ENCODE data around the gene LRP1.

LRP1 gene

GRCh38 chr12:57191410-57191809 lies 63.1 kb downstream of the LRP1 start:
- no peak overlapping the region for H3K27ac ChIP-seq
- TF ChIP-seq CTCF (conservative IDR thresholded peaks at IDR 0.05) (no peak), ZFX (IDR thresholded peaks at IDR 0.05) (no peak)

DNA sequence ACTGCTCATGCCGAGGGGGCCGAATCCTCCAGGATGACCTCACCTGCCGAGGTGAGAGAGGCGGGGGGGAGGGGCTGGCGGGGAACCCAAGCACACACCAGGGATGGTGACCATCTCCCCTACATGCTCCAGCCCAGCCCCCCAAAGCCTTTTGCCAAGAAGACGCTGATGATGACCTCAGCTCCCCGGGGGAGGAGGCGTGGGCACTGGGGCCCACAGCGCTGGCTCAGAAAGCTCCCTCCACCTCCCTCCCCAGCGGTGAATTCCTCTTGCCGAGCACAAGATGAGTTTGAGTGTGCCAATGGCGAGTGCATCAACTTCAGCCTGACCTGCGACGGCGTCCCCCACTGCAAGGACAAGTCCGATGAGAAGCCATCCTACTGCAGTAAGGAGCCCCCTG lies 64.6 kb downstream of the LRP1 start:
- TF ChIP-seq ZFX (IDR thresholded peaks at IDR 0.05) (no peak), CTCF (conservative IDR thresholded peaks at IDR 0.05) (no peak)
- H3K27ac ChIP-seq = no peak overlapping the region

- no peak overlapping the region for H3K27ac ChIP-seq
- TF ChIP-seq ZFX (IDR thresholded peaks at IDR 0.05) = no peak
- TF ChIP-seq CTCF (conservative IDR thresholded peaks at IDR 0.05) = no peak
Measured at GRCh38 chr12:57193706-57194245, 65.5 kb downstream of the LRP1 start.

- no peak for TF ChIP-seq ZFX (IDR thresholded peaks at IDR 0.05)
- no peak overlapping the region for H3K27ac ChIP-seq
Measured at GRCh38 chr12:57194253-57194652, 66.0 kb downstream of the LRP1 start.

GRCh38 chr12:57195186-57195585 lies 66.9 kb downstream of the LRP1 start:
- H3K27ac ChIP-seq = no peak overlapping the region
- TF ChIP-seq CTCF (conservative IDR thresholded peaks at IDR 0.05) (no peak), ZFX (IDR thresholded peaks at IDR 0.05) (no peak)

GRCh38 chr12:57195611-57196371 lies 67.5 kb downstream of the LRP1 start:
- no peak for TF ChIP-seq ZFX (IDR thresholded peaks at IDR 0.05)
- TF ChIP-seq CTCF (conservative IDR thresholded peaks at IDR 0.05) = no peak

DNA sequence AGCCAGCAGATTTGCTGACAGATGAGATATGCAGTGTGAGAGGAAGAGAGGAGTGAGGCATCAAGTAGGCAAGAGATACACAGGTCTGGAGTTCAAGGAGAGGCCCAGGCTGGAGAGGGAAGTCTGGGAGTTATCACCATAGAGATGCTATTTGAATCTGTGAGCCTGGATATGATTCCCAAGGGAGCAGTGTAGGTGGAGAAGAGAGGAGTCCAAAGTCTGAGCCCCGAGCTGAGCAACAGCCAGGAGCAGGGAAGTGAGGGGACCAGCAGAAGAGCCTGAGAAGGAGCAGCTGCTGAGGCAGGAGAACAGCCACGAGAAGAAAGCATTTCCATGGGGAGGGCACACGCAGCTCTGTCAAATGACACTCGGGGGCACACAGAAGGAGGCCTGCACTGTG lies 68.2 kb downstream of the LRP1 start:
- no peak overlapping the region for H3K27ac ChIP-seq
- TF ChIP-seq ZFX (IDR thresholded peaks at IDR 0.05) (no peak), CTCF (conservative IDR thresholded peaks at IDR 0.05) (no peak)

More at GRCh38 chr12:57195611-57196371, 67.5 kb downstream of the LRP1 start:
- H3K27ac ChIP-seq = no peak overlapping the region

GRCh38 chr12:57196956-57197355 lies 68.7 kb downstream of the LRP1 start:
- H3K27ac ChIP-seq = no peak overlapping the region
- TF ChIP-seq CTCF (conservative IDR thresholded peaks at IDR 0.05) (no peak), ZFX (IDR thresholded peaks at IDR 0.05) (no peak)
